ENCODE results near the gene SLC2A11.

- TF ChIP-seq JUN (IDR thresholded peaks at IDR 0.05) (no peak), EP300 (IDR thresholded peaks at IDR 0.05) (no peak), CTCF (IDR thresholded peaks at IDR 0.05) (no peak), POLR2A (IDR thresholded peaks at IDR 0.05; ENCODE audit: low read length) (no peak), FOSL2 (IDR thresholded peaks at IDR 0.05) (no peak), FOSL2 (CRISPR knock-in tag; IDR thresholded peaks at IDR 0.05) (no peak), ZSCAN20 (CRISPR knock-in tag; IDR thresholded peaks at IDR 0.05) (no peak), MAZ (IDR thresholded peaks at IDR 0.05; ENCODE audit: borderline replicate concordance, low read depth, low read length) (no peak), MAX (IDR thresholded peaks at IDR 0.05) (no peak), RFX5 (IDR thresholded peaks at IDR 0.05) (no peak), POLR2AphosphoS2 (conservative IDR thresholded peaks at IDR 0.05; ENCODE audit: low read length) (no peak), CEBPB (IDR thresholded peaks at IDR 0.05) (no peak), REST (IDR thresholded peaks at IDR 0.05) (no peak)
These were observed 9.4 kb upstream of the SLC2A11 start for GRCh38 chr22:23847991-23848864.

All from A549 (cell line).